Activated naive CD4-positive, alpha-beta T cell treated with anti-CD3 and anti-CD28 coated beads, Interleukin-2, amount 50 U/mL, for 72 hours (primary cell): Measurements from ENCODE around the gene BTNL8. TPM values are rescaled to one million over a fixed set of nuclear protein-coding genes. Genes with fewer than 3 reads are reported as not detected.

Source experiments
- ATAC-seq, 2 donors: fragments of 150-1000 bp; cut with Tn5 transposase; 2 replicates each; pipeline ENCODE4 v1.10.0; 2021; ENCODE audit warnings: mild to moderate bottlenecking in 2 of 2, moderate library complexity in 2 of 2
- DNase-seq, 2 donors: peaks; one replicate each; pipeline ENCODE4 v3.0.0; 2021 to 2022; ENCODE audit warnings: low spot score in 2 of 2
- H3K27ac Mint-ChIP-seq, 2 donors: one replicate each; pipeline ENCODE4 v1.8.0; 2022; ENCODE audit warnings: mild to moderate bottlenecking in 2 of 2, mixed read lengths in 2 of 2
- H3K36me3 Mint-ChIP-seq, 2 donors: one replicate each; pipeline ENCODE4 v1.8.0; 2022; ENCODE audit warnings: mixed read lengths in 2 of 2
- H3K9me3 Mint-ChIP-seq, 2 donors: one replicate each; pipeline ENCODE4 v1.8.0; 2022; ENCODE audit warnings: mixed read lengths in 2 of 2
- total RNA-seq, 2 donors: library from RNA; stranded (reverse); gene quantifications; one replicate each; pipeline ENCODE4 v1.2.3, GENCODE V29; 2022

The BTNL8 gene
- total RNA-seq, 2 donors from 2014 or later, result not detected

GRCh38 chr5:180982008-180982741 is 83.2 kb downstream of the BTNL8 start:
- DNase-seq (no peak), ATAC-seq (no peak)
- no peaks in the 10 kb centered on the region for H3K9me3 Mint-ChIP-seq
- no peaks in the 10 kb centered on the region for H3K36me3 Mint-ChIP-seq
- no peak overlapping the region for H3K27ac Mint-ChIP-seq

GRCh38 chr5:180988016-180988415 is 89.1 kb downstream of the BTNL8 start:
- Mint-ChIP-seq H3K9me3 (no peaks in the 10 kb centered on the region), H3K27ac (no peak overlapping the region), H3K36me3 (no peaks in the 10 kb centered on the region)
- DNase-seq (no peak), ATAC-seq (no peak)

GRCh38 chr5:180988592-180988991 is 89.6 kb downstream of the BTNL8 start, which contains the start of gene BTNL3:
BTNL3 (plus strand) TSS chr5:180988846; CDS start chr5:180989029, 183 bp downstream.
- ATAC-seq, result no peak
- DNase-seq, result no peak
- Mint-ChIP-seq H3K27ac (no peak within 1 kb of the TSS), H3K36me3 (no peaks in the 10 kb centered on the region), H3K9me3 (no peaks in the 10 kb centered on the region)

GRCh38 chr5:180990086-180990881 is 91.3 kb downstream of the BTNL8 start:
- ATAC-seq (no peak), DNase-seq (no peak)
- Mint-ChIP-seq H3K9me3 (peaks cover 6 to 8% of the 10 kb centered on the region in 2 donors), H3K36me3 (peaks cover 0 to 6% of the 10 kb centered on the region in 2 donors), H3K27ac (no peak overlapping the region)

- H3K36me3 Mint-ChIP-seq, result peaks cover 0 to 6% of the 10 kb centered on the region in 2 donors
- H3K27ac Mint-ChIP-seq, result no peak overlapping the region
- no peak for ATAC-seq
- H3K9me3 Mint-ChIP-seq, result peaks cover 6 to 8% of the 10 kb centered on the region in 2 donors
- DNase-seq, result no peak
Observed at GRCh38 chr5:180990882-180991242, 91.9 kb downstream of the BTNL8 start.

Other genes starting within 250 kb of the BTNL8 start
- 1 to 10 TPM in 1 of 2 donors, under 1 TPM in 1; 0.98 to 2.6 TPM for gene FLT4, start 249.6 kb upstream of the BTNL8 start, total RNA-seq
- not detected for gene OR2Y1, start 159.1 kb upstream of the BTNL8 start, total RNA-seq
- gene MGAT1, start 96.4 kb upstream of the BTNL8 start, total RNA-seq, result 100 to 1,000 TPM; 130 to 157 TPM
- 10 to 100 TPM; 13.5 to 27.9 TPM for gene ZFP62, start 37.9 kb upstream of the BTNL8 start, total RNA-seq
- not detected for gene BTNL3, start 89.7 kb downstream of the BTNL8 start, total RNA-seq
- under 1 TPM in 1 of 2 donors, not detected in 1; 0.41 TPM for gene BTNL9, start 141.1 kb downstream of the BTNL8 start, total RNA-seq
- gene OR2V1, start 232.0 kb downstream of the BTNL8 start, total RNA-seq, result not detected
- not detected for gene OR2V2, start 248.4 kb downstream of the BTNL8 start, total RNA-seq